Psoas muscle (tissue), 8 donors: ENCODE measurements around the gene DISC1. TPM values are rescaled to one million over a fixed set of nuclear protein-coding genes. Genes with fewer than 3 reads are reported as not detected.
A peak's percentile ranks its signal among the peaks of the same experiment; 100 is the strongest.

Source experiments
- ATAC-seq, 4 donors: fragments of 200-7000 bp; cut with Tn5 transposase; one replicate each; pipeline ENCODE4 v1.9.1; 2020; ENCODE audit warnings: moderate library complexity in 3 of 4, mild to moderate bottlenecking in 2 of 4
- DNase-seq, 2 donors: peaks; one replicate each; pipeline ENCODE4 v3.0.0-alpha.2; 2020
- H3K27ac ChIP-seq: fragments of 200-600 bp; one replicate; pipeline ENCODE4 v1.8.0; 2022
- H3K27me3 ChIP-seq, 3 donors: fragments of 200-600 bp in 1 of 3; one replicate each; pipeline versions ENCODE4 v1.6.1 to v1.8.0; 2013 to 2022; ENCODE audit warnings: low read length in 2 of 3, mild to moderate bottlenecking in 2 of 3, moderate library complexity in 1 of 3; ENCODE audit not compliant: insufficient read depth in 3 of 3
- H3K36me3 ChIP-seq, 2 donors: fragments of 200-600 bp in 1 of 2; one replicate each; pipeline versions ENCODE4 v1.6.1 to v1.8.0; 2013 to 2022; ENCODE audit warnings: low read depth in 1 of 2, mild to moderate bottlenecking in 1 of 2, moderate library complexity in 1 of 2; ENCODE audit not compliant: insufficient read depth in 1 of 2
- H3K4me1 ChIP-seq: fragments of 200-600 bp; one replicate; pipeline ENCODE4 v1.8.0; 2022
- H3K4me3 ChIP-seq: fragments of 200-600 bp; one replicate; pipeline ENCODE4 v1.8.0; 2022; ENCODE audit warnings: mild to moderate bottlenecking
- H3K9me3 ChIP-seq: fragments of 200-600 bp; one replicate; pipeline ENCODE4 v1.8.0; 2022
- CTCF ChIP-seq: fragments of 200-600 bp; IDR thresholded peaks from one replicate; pipeline ENCODE4 v1.8.0; 2022; ENCODE audit warnings: antibody characterized with exemption
- WGBS, 3 donors: extraction: QIAGEN DNeasy Blood & Tissue Kit; methylation state at CpG; one replicate each; pipeline versions ENCODE4 v1.1.6 to v1.1.7; 2013; 5-methylcytosine and 5-hydroxymethylcytosine counted together
- intact Hi-C, 2 donors: fragments of 100-400 bp; cut with DNase I; formaldehyde crosslinking; loops; one replicate each; pipeline versions ENCODE4 v1.11.0 to v1.14.2; 2022
- long read RNA-seq, 2 donors: library from polyadenylated mRNA; unstranded; transcript quantifications; one replicate each; pipeline ENCODE4 v2.0.0, GENCODE V29; 2021
- polyA plus RNA-seq, 3 donors: library from polyadenylated mRNA; stranded (reverse); fragments of 200-250 nt; gene quantifications; one replicate each; pipeline ENCODE4 v1.2.3, GENCODE V29; 2013
- total RNA-seq, 4 donors: library from RNA; stranded (reverse); fragmentation: NEBNext Ultra II Directional in 2 of 4; extraction: Animal tissue kit (Norgen Biotek cat#: 25700) in 2 of 4; gene quantifications; one replicate each; pipeline versions ENCODE4 v1.2.1 to v1.2.4, GENCODE V29; 2021 to 2023
- donor health status: healthy with polysubstance abuse.
- donor health status: DM: no; HTN: no; CAD: no; lungs with moderate emphysema.
- donor health status: Bipolar disorder and iron deficiency.
- donor health status: healthy.
- donor health status: DM: yes; HTN: yes; CAD: no.
- donor health status: DM: no; HTN: no; CAD: no.
- donor health status: DM: no; HTN: no; CAD: no.
- donor health status: DM: yes; HTN: yes; CAD: no.

DISC1 gene
- total RNA-seq: 1 to 10 TPM; 1.2 to 2.8 (median 2.1) TPM
- 1 to 10 TPM in 1 of 3 donors, under 1 TPM in 2; 0.35 to 1.9 (median 0.88) TPM for polyA plus RNA-seq
- long read RNA-seq, donor 1: 0 reads
- long read RNA-seq, donor 2: 0 reads

- H3K4me1 ChIP-seq: no peaks in the 10 kb centered on the region
- H3K9me3 ChIP-seq: no peaks in the 10 kb centered on the region
- intact Hi-C loops: no loop called here
- ATAC-seq (peak; percentile 77 to 81 (median 79)), DNase-seq (peak; percentile 88)
- peak within 1 kb of the TSS; percentile 73 for H3K27ac ChIP-seq
- 0% methylated on average over 18 to 38 of the region's 38 CpGs for WGBS, 3 donors
- peak within 1 kb of the TSS; percentile 80 for H3K4me3 ChIP-seq
- H3K27me3 ChIP-seq: peaks cover 0 to 28% (median 1%) of the 10 kb centered on the region in 3 donors
- H3K36me3 ChIP-seq: no peaks in the 10 kb centered on the region
- no peak for TF ChIP-seq CTCF
Observed at GRCh38 chr1:231626535-231626950, at the start of gene DISC1. Gene DISC1, plus strand, starts transcription at chr1:231626790. Its CDS starts 78 bp downstream, at chr1:231626868.

- Histone ChIP-seq H3K27ac (no peak overlapping the region), H3K4me1 (peaks cover 3% of the 10 kb centered on the region), H3K9me3 (no peaks in the 10 kb centered on the region), H3K36me3 (no peaks in the 10 kb centered on the region), H3K27me3 (no peaks in the 10 kb centered on the region), H3K4me3 (no peak overlapping the region)
- no peak for DNase-seq
- 86 to 93% (median 89%) methylated on average over 10 to 11 of the region's 11 CpGs for WGBS, 3 donors
- no peak for TF ChIP-seq CTCF
- no peak for ATAC-seq
- intact Hi-C loops: no loop called here
Observed at GRCh38 chr1:231576804-231577718, 49.5 kb upstream of the DISC1 start.

GRCh38 chr1:231580874-231581273 is 45.7 kb upstream of the DISC1 start:
- Histone ChIP-seq H3K27me3 (no peaks in the 10 kb centered on the region), H3K36me3 (no peaks in the 10 kb centered on the region), H3K4me1 (peaks cover 7% of the 10 kb centered on the region), H3K9me3 (no peaks in the 10 kb centered on the region), H3K4me3 (no peak overlapping the region), H3K27ac (no peak overlapping the region)
- no peak for DNase-seq
- WGBS, 3 donors: 72 to 84% (median 76%) methylated on average over 1 of the region's 1 CpG
- intact Hi-C loops: no loop called here
- TF ChIP-seq CTCF: no peak
- ATAC-seq: no peak

GRCh38 chr1:231581859-231582258 is 44.7 kb upstream of the DISC1 start:
- H3K4me1 ChIP-seq: peaks cover 7% of the 10 kb centered on the region

More at GRCh38 chr1:231581859-231582258, 44.7 kb upstream of the DISC1 start:
- no peak for ATAC-seq
- Histone ChIP-seq H3K4me3 (no peak overlapping the region), H3K27ac (no peak overlapping the region), H3K27me3 (no peaks in the 10 kb centered on the region), H3K9me3 (no peaks in the 10 kb centered on the region), H3K36me3 (no peaks in the 10 kb centered on the region)
- DNase-seq: no peak
- WGBS, 3 donors: 26 to 44% (median 29%) methylated on average over 2 of the region's 2 CpGs
- TF ChIP-seq CTCF: no peak
- intact Hi-C loops: no loop called here
